Peyer's patch (tissue), 4 donors: ENCODE data around the gene DNAJC2.

Source experiments
- POLR2A ChIP-seq, 2 donors: fragments of 450-650 bp; IDR thresholded peaks; one replicate each; pipeline ENCODE4 v1.5.1; 2017; ENCODE audit warnings: antibody characterized with exemption in 2 of 2, mild to moderate bottlenecking in 2 of 2, moderate library complexity in 2 of 2
- TF ChIP-seq, protein P1 (sequence below), 6 experiments: fragments of 450-650 bp in 4 of 6; fragments of 200-600 bp in 2 of 6; sonication (generic) in 1 of 6; IDR thresholded peaks; one replicate each; pipeline ENCODE4 v1.5.1; 2017 to 2019; ENCODE audit warnings: antibody characterized with exemption in 6 of 6, mild to moderate bottlenecking in 3 of 6, moderate library complexity in 1 of 6

DNA sequence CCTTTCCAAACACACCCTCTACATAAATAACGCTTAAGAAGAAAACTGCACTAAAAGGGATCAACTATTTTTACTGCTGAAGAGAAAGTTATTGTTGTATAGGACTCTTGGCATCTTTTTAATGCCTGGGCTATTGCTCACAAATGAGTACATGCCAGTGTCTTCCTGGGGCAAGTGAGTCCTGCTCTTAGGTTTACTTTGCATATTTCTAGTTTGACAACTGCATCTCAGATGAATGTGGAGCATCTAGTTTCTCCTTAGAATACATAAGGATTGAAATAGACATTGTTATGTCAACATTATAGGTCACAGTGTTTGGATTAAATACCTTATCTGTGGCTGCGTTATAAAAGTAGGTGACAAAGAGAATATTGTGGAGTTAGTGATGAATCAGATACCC, 47.4 kb upstream of the DNAJC2 start:
- TF ChIP-seq, protein P1, sequence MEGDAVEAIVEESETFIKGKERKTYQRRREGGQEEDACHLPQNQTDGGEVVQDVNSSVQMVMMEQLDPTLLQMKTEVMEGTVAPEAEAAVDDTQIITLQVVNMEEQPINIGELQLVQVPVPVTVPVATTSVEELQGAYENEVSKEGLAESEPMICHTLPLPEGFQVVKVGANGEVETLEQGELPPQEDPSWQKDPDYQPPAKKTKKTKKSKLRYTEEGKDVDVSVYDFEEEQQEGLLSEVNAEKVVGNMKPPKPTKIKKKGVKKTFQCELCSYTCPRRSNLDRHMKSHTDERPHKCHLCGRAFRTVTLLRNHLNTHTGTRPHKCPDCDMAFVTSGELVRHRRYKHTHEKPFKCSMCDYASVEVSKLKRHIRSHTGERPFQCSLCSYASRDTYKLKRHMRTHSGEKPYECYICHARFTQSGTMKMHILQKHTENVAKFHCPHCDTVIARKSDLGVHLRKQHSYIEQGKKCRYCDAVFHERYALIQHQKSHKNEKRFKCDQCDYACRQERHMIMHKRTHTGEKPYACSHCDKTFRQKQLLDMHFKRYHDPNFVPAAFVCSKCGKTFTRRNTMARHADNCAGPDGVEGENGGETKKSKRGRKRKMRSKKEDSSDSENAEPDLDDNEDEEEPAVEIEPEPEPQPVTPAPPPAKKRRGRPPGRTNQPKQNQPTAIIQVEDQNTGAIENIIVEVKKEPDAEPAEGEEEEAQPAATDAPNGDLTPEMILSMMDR (IDR thresholded peaks at IDR 0.05), result no peak
- no peak for TF ChIP-seq POLR2A (IDR thresholded peaks at IDR 0.05)
